NCI-H1694 (cell line): ENCODE results near the gene GRK7.

ENCODE experiments used
- DNase-seq: peaks from one replicate; lab custom pipeline; 2025; lab: John Stamatoyannopoulos, UW

GRK7 gene

GRCh38 chr3:141763088-141763750 is at the start of gene GRK7:
TSS of gene GRK7 (plus strand) at chr3:141763408. CDS start at chr3:141778285, 14,877 bp downstream.
- no peak for DNase-seq

- DNase-seq: no peak
Measured at GRCh38 chr3:141714671-141715070, 48.5 kb upstream of the GRK7 start.

- DNase-seq: no peak
Measured at GRCh38 chr3:141722081-141722480, 41.1 kb upstream of the GRK7 start.

GRCh38 chr3:141722648-141723047 is 40.6 kb upstream of the GRK7 start:
- DNase-seq: no peak

GRCh38 chr3:141723255-141723654 is 40.0 kb upstream of the GRK7 start:
- DNase-seq: no peak

- DNase-seq: no peak
Measured at GRCh38 chr3:141724186-141724585, 39.0 kb upstream of the GRK7 start.

- no peak for DNase-seq
Measured at GRCh38 chr3:141725036-141725435, 38.2 kb upstream of the GRK7 start.

GRCh38 chr3:141726483-141726882 is 36.7 kb upstream of the GRK7 start:
- no peak for DNase-seq

GRCh38 chr3:141728355-141728892 is 34.8 kb upstream of the GRK7 start:
- DNase-seq: no peak

- no peak for DNase-seq
Measured at GRCh38 chr3:141729240-141729639, 34.0 kb upstream of the GRK7 start.

GRCh38 chr3:141735176-141735575 is 28.0 kb upstream of the GRK7 start:
- DNase-seq: no peak

GRCh38 chr3:141735770-141736465 is 27.3 kb upstream of the GRK7 start:
- no peak for DNase-seq

GRCh38 chr3:141737093-141737492 is 26.1 kb upstream of the GRK7 start:
- no peak for DNase-seq

- DNase-seq: no peak
Measured at GRCh38 chr3:141737678-141738021, 25.6 kb upstream of the GRK7 start.

GRCh38 chr3:141738022-141738890 is 25.0 kb upstream of the GRK7 start, which contains the start of gene RNF7:
TSS of gene RNF7 (plus strand) at chr3:141738298. CDS start at chr3:141738342, 44 bp downstream.
- DNase-seq: peak; percentile 95

GRCh38 chr3:141738891-141739363 is 24.3 kb upstream of the GRK7 start:
- peak; percentile 6 for DNase-seq

- DNase-seq: no peak
Measured at GRCh38 chr3:141739731-141740130, 23.5 kb upstream of the GRK7 start.

- no peak for DNase-seq
Measured at GRCh38 chr3:141740349-141740748, 22.9 kb upstream of the GRK7 start.

- no peak for DNase-seq
Measured at GRCh38 chr3:141743305-141743704, 19.9 kb upstream of the GRK7 start.

GRCh38 chr3:141746962-141747361 is 16.2 kb upstream of the GRK7 start:
- no peak for DNase-seq

GRCh38 chr3:141753399-141753798 is 9.8 kb upstream of the GRK7 start:
- DNase-seq: no peak

- no peak for DNase-seq
Measured at GRCh38 chr3:141754032-141754431, 9.2 kb upstream of the GRK7 start.
